K562 (cell line): ENCODE results near the gene MBD5. TPM values are rescaled to one million over a fixed set of nuclear protein-coding genes. Genes with fewer than 3 reads are reported as not detected.

Experiments
- ATAC-seq: fragments of 200-7000 bp; cut with Tn5 transposase; 3 replicates; pipeline ENCODE4 v1.9.1; 2020; ENCODE audit warnings: moderate library complexity
- BruUV-seq: library from RNA; stranded (reverse); fragments of 400-500 nt; replicated peaks from 2 replicates; lab custom pipeline; 2021; lab: Mats Ljungman, UMichigan
- CTCF ChIA-PET: fragments of 300-600 bp; formaldehyde crosslinking; extraction: SDS; loops from one replicate; lab custom pipeline; 2021; ENCODE audit warnings: low intra/inter-chr PET ratio; lab: Yijun Ruan, JAX
- POLR2A ChIA-PET: fragments of 300-600, 350-650 bp; sonication (Branson Sonifier 250); formaldehyde crosslinking; extraction: SDS; loops from one replicate; lab custom pipeline; 2021; ENCODE audit warnings: antibody characterized with exemption, inconsistent platforms; lab: Yijun Ruan, JAX
- DNase-seq, 4 experiments: peaks; one replicate each; pipeline versions ENCODE4 v3.0.0 to v3.0.0-alpha.2; 2011 to 2018; ENCODE audit warnings: low spot score in 3 of 4, mixed read lengths in 3 of 4; ENCODE audit errors: extremely low read depth in 1 of 4
- FAIRE-seq: peaks from 2 replicates; lab custom pipeline; 2011; peaks lifted over from hg19 to GRCh38; lab: Jason Lieb, UNC
- H2AFZ ChIP-seq: 2 replicates; pipeline ENCODE4 v1.6.0; 2011; ENCODE audit warnings: low read depth, low read length, control low read depth, inconsistent platforms
- H3K27ac ChIP-seq: fragments of 200-600 bp; 3 replicates; pipeline ENCODE4 v1.8.0; 2011; ENCODE audit warnings: low read depth, mild to moderate bottlenecking, control low read depth, inconsistent platforms, low read length, moderate library complexity, mixed read lengths; ENCODE audit errors: extremely low read depth
- H3K27me3 ChIP-seq, 2 experiments: fragments of 300-600 bp in 1 of 2; 2 replicates in 1 of 2; 3 replicates in 1 of 2; pipeline versions ENCODE4 v1.6.0 to v1.8.0; 2011; ENCODE audit warnings: inconsistent platforms in 2 of 2, low read length in 2 of 2, mild to moderate bottlenecking in 1 of 2, mixed read lengths in 1 of 2, moderate library complexity in 1 of 2; ENCODE audit not compliant: control insufficient read depth in 2 of 2, insufficient read depth in 2 of 2
- H3K36me3 ChIP-seq: fragments of 300-600 bp; 3 replicates; pipeline ENCODE4 v1.8.0; 2011; ENCODE audit warnings: mild to moderate bottlenecking, low read length, inconsistent platforms; ENCODE audit not compliant: control insufficient read depth, insufficient read depth
- H3K4me1 ChIP-seq, 2 experiments: fragments of 200-600 bp in 1 of 2; replicated peaks in 1 of 2; 2 replicates in 1 of 2; 3 replicates in 1 of 2; pipeline versions ENCODE4 v1.5.1 to v1.8.0; 2011; ENCODE audit warnings: inconsistent platforms in 2 of 2, low read length in 2 of 2, mild to moderate bottlenecking in 1 of 2, mixed read lengths in 1 of 2, moderate library complexity in 1 of 2; ENCODE audit not compliant: control insufficient read depth in 2 of 2, insufficient read depth in 2 of 2
- H3K4me2 ChIP-seq: 2 replicates; pipeline ENCODE4 v1.6.1; 2011; ENCODE audit warnings: low read length, control low read depth, inconsistent platforms, mixed read lengths; ENCODE audit not compliant: insufficient read depth
- H3K4me3 ChIP-seq: fragments of 200-600 bp; sonication (generic), shearing (Covaris generic); 2 replicates; pipeline ENCODE4 v1.5.1; 2016; ENCODE audit warnings: control low read depth, inconsistent platforms
- H3K79me2 ChIP-seq: fragments of 200-600 bp; 3 replicates; pipeline ENCODE4 v1.8.0; 2011; ENCODE audit warnings: low read length, inconsistent platforms; ENCODE audit not compliant: control insufficient read depth, insufficient read depth
- H3K9ac ChIP-seq, 2 experiments: 2 replicates each; pipeline versions ENCODE4 v1.6.0 to v1.6.1; 2011; ENCODE audit warnings: low read depth in 2 of 2, low read length in 2 of 2, control low read depth in 1 of 2, inconsistent platforms in 1 of 2, mild to moderate bottlenecking in 1 of 2, mixed read lengths in 1 of 2; ENCODE audit not compliant: insufficient read depth in 1 of 2
- H3K9me1 ChIP-seq: one replicate; pipeline ENCODE4 v1.6.0; 2011; ENCODE audit warnings: inconsistent platforms, mild to moderate bottlenecking, low read length, moderate library complexity; ENCODE audit not compliant: control insufficient read depth, insufficient read depth
- H3K9me3 ChIP-seq: replicated peaks from 2 replicates; pipeline ENCODE4 v1.5.1; 2011; ENCODE audit warnings: low read depth, low read length, inconsistent platforms; ENCODE audit not compliant: control insufficient read depth, insufficient read depth
- H4K20me1 ChIP-seq: replicated peaks from 2 replicates; pipeline ENCODE4 v1.6.1; 2011; ENCODE audit warnings: low read length, inconsistent platforms, mixed read lengths; ENCODE audit not compliant: control insufficient read depth, insufficient read depth
- ARID3A ChIP-seq: IDR thresholded peaks from 2 replicates; pipeline ENCODE4 v1.6.1; 2012; ENCODE audit warnings: low read depth, low read length, improper control_type of control experiment, borderline replicate concordance
- E2F8 ChIP-seq: fragments of 450-650 bp; IDR thresholded peaks from 2 replicates; pipeline ENCODE4 v1.7.1; 2018; ENCODE audit warnings: mild to moderate bottlenecking, low read depth; ENCODE audit not compliant: partially characterized antibody
- ELK1 ChIP-seq: sonication (generic); formaldehyde crosslinking; IDR thresholded peaks from 2 replicates; pipeline ENCODE4 v1.8.1; 2022; ENCODE audit warnings: missing genetic modification reagents
- FOXP1 ChIP-seq: sonication (generic); formaldehyde crosslinking; IDR thresholded peaks from 2 replicates; pipeline ENCODE4 v1.8.0; 2022; ENCODE audit warnings: mild to moderate bottlenecking, missing genetic modification reagents
- GTF2F1 ChIP-seq: IDR thresholded peaks from 2 replicates; pipeline ENCODE4 v1.6.1; 2011; ENCODE audit warnings: low read depth, low read length, improper control_type of control experiment
- SNIP1 ChIP-seq: fragments of 450-650 bp; IDR thresholded peaks from 2 replicates; pipeline ENCODE4 v1.7.1; 2017; ENCODE audit warnings: low read depth, mild to moderate bottlenecking
- ZNF398 ChIP-seq: fragments of 250-450 bp; sonication (Bioruptor Pico); IDR thresholded peaks from 2 replicates; pipeline ENCODE4 v1.8.0; 2021; ENCODE audit warnings: moderate library complexity, mild to moderate bottlenecking, inconsistent platforms
- WGBS: fragments of 100-300 bp; shearing (Covaris generic); methylation state at CpG from one replicate; pipeline ENCODE4 v1.1.6; 2016; ENCODE audit warnings: low coverage, mixed read lengths; ENCODE audit not compliant: insufficient coverage; ENCODE audit errors: missing lambda C conversion rate; 5-methylcytosine and 5-hydroxymethylcytosine counted together
- in situ Hi-C: fragments of 300-500 bp; cut with MboI; formaldehyde crosslinking; loops from 4 replicates; pipeline ENCODE4 v1.15.0; 2018; ENCODE audit warnings: inconsistent platforms, mixed read lengths
- intact Hi-C: fragments of 100-400 bp; cut with micrococcal nuclease; formaldehyde crosslinking; loops from 2 replicates; pipeline ENCODE4 v1.14.2; 2022
- polyA plus RNA-seq, 8 experiments: library from polyadenylated mRNA; depleted of rRNA in 4 of 8; stranded (reverse) in 5 of 8; unstranded in 3 of 8; fragments of >200 nt; fragmentation: Nextera tagmentation in 2 of 8; fragmentation: Illumina TruSeq in 1 of 8; extraction: Ambion mirVana in 2 of 8; extraction: Trizol in 1 of 8; gene quantifications; 2 replicates each; pipeline versions ENCODE4 v1.2.1 to v1.2.3, GENCODE V29; 2011 to 2014; ENCODE audit warnings: inconsistent platforms in 1 of 8, missing spikeins in 1 of 8
- total RNA-seq, 7 experiments: library from RNA; depleted of rRNA in 6 of 7; stranded (reverse); fragments of >200 nt in 6 of 7; fragmentation: Illumina TruSeq in 2 of 7; extraction: Trizol in 2 of 7; gene quantifications; 2 replicates each; pipeline versions ENCODE4 v1.2.1 to v1.2.3, GENCODE V29; 2011 to 2021; ENCODE audit warnings: low replicate concordance in 1 of 7

The MBD5 gene
- total and polyA plus RNA-seq, 9 of the 15 experiments (the other 6 are each of a cell fraction or from before 2014, with no cell fraction given): 3.4 to 14.5 (median 9.0) TPM

GRCh38 chr2:148251993-148252392, 231.1 kb downstream of the MBD5 start:
- FAIRE-seq (no peak), ATAC-seq (no peak), DNase-seq (no peak)
- no TSS peak for BruUV-seq
- H3K9ac ChIP-seq: no peak overlapping the region
- H3K36me3 ChIP-seq: no peaks in the 10 kb centered on the region
- no peak overlapping the region for H3K4me2 ChIP-seq
- intact Hi-C loops: no loop called here
- H3K9me3 ChIP-seq: peaks cover 6% of the 10 kb centered on the region
- H3K4me1 ChIP-seq: no peaks in the 10 kb centered on the region
- no peak overlapping the region for H2AFZ ChIP-seq
- H4K20me1 ChIP-seq: no peaks in the 10 kb centered on the region
- ChIA-PET CTCF (no interaction called here), POLR2A (interaction anchor here (0.6 kb wide), 1 partner anchor 365 kb away, joined by 3 read pairs; no protein-coding TSS in a partner anchor)
- H3K27ac ChIP-seq: no peak overlapping the region
- H3K27me3 ChIP-seq: no peaks in the 10 kb centered on the region
- in situ Hi-C loops: no loop called here
- H3K9me1 ChIP-seq: no peaks in the 10 kb centered on the region
- 7% methylated on average over 5 of the region's 5 CpGs for WGBS
- no peaks in the 10 kb centered on the region for H3K79me2 ChIP-seq
- no peak overlapping the region for H3K4me3 ChIP-seq
- TF ChIP-seq FOXP1 (CRISPR knock-in tag) (no peak), ARID3A (no peak), GTF2F1 (no peak), ZNF398 (CRISPR knock-in tag) (no peak), E2F8 (no peak), SNIP1 (no peak), ELK1 (CRISPR knock-in tag) (no peak)
